K562 (cell line): ENCODE results near the gene ART1. TPM values are rescaled to one million over a fixed set of nuclear protein-coding genes. Genes with fewer than 3 reads are reported as not detected.

Experiments
- ATF1 ChIP-seq, 2 experiments: fragments of 450-650 bp in 1 of 2; IDR thresholded peaks; 2 replicates each; pipeline ENCODE4 v1.6.1; 2016; ENCODE audit warnings: missing compliant biosample characterization in 1 of 2, missing genetic modification characterization in 1 of 2
- BCLAF1 ChIP-seq, 2 experiments: fragments of 450-650 bp in 1 of 2; IDR thresholded peaks; 2 replicates each; pipeline ENCODE4 v1.6.1; 2011 to 2017; ENCODE audit warnings: low read depth in 2 of 2, antibody characterized with exemption in 1 of 2, borderline replicate concordance in 1 of 2, low read length in 1 of 2, mild to moderate bottlenecking in 1 of 2, mixed read lengths in 1 of 2; ENCODE audit not compliant: control insufficient read depth in 1 of 2
- BCOR ChIP-seq: fragments of 450-650 bp; IDR thresholded peaks from 2 replicates; pipeline ENCODE4 v1.6.1; 2016
- ELF4 ChIP-seq: fragments of 450-650 bp; formaldehyde crosslinking; IDR thresholded peaks from 2 replicates; pipeline ENCODE4 v1.4.0; 2022; ENCODE audit warnings: missing genetic modification characterization
- KHSRP ChIP-seq: fragments of 450-650 bp; IDR thresholded peaks from 2 replicates; pipeline ENCODE4 v1.6.1; 2017
- MAFG ChIP-seq: fragments of 450-650 bp; conservative IDR thresholded peaks from 2 replicates; pipeline ENCODE4 v1.6.1; 2016; ENCODE audit warnings: missing genetic modification characterization, missing compliant biosample characterization
- MLX ChIP-seq, 2 experiments: fragments of 450-650 bp in 1 of 2; sonication (generic) in 1 of 2; formaldehyde crosslinking; conservative IDR thresholded peaks; 2 replicates each; pipeline versions ENCODE4 v1.4.0 to v1.8.1; 2020 to 2022; ENCODE audit warnings: mild to moderate bottlenecking in 1 of 2, missing genetic modification reagents in 1 of 2
- TFAP4 ChIP-seq: sonication (generic); formaldehyde crosslinking; IDR thresholded peaks from 2 replicates; pipeline ENCODE4 v1.8.0; 2022; ENCODE audit warnings: missing genetic modification reagents, mild to moderate bottlenecking, moderate library complexity, borderline replicate concordance
- polyA plus RNA-seq, 8 experiments: library from polyadenylated mRNA; depleted of rRNA in 4 of 8; stranded (reverse) in 5 of 8; unstranded in 3 of 8; fragments of >200 nt; fragmentation: Nextera tagmentation in 2 of 8; fragmentation: Illumina TruSeq in 1 of 8; extraction: Ambion mirVana in 2 of 8; extraction: Trizol in 1 of 8; gene quantifications; 2 replicates each; pipeline versions ENCODE4 v1.2.1 to v1.2.3, GENCODE V29; 2011 to 2014; ENCODE audit warnings: inconsistent platforms in 1 of 8, missing spikeins in 1 of 8
- total RNA-seq, 7 experiments: library from RNA; depleted of rRNA in 6 of 7; stranded (reverse); fragments of >200 nt in 6 of 7; fragmentation: Illumina TruSeq in 2 of 7; extraction: Trizol in 2 of 7; gene quantifications; 2 replicates each; pipeline versions ENCODE4 v1.2.1 to v1.2.3, GENCODE V29; 2011 to 2021; ENCODE audit warnings: low replicate concordance in 1 of 7
- TF ChIP-seq, protein P1 (sequence below): IDR thresholded peaks from 2 replicates; pipeline ENCODE4 v1.6.1; 2011; ENCODE audit warnings: borderline replicate concordance, low read depth, mild to moderate bottlenecking, moderate library complexity, low read length; ENCODE audit not compliant: insufficient read depth, poor library complexity, severe bottlenecking
- TF ChIP-seq, protein P2 (sequence below), 2 experiments: fragments of 250-450 bp in 1 of 2; fragments of 450-650 bp in 1 of 2; sonication (Bioruptor Pico) in 1 of 2; IDR thresholded peaks; 2 replicates each; pipeline versions ENCODE4 v1.6.1 to v1.8.0; 2016 to 2021; ENCODE audit warnings: mild to moderate bottlenecking in 2 of 2, moderate library complexity in 2 of 2, missing compliant biosample characterization in 1 of 2, missing genetic modification characterization in 1 of 2

ART1 gene
- total and polyA plus RNA-seq, 9 of the 15 experiments (the other 6 are each of a cell fraction or from before 2014, with no cell fraction given): not detected

GRCh38 chr11:3614742-3615171 lies 30.2 kb upstream of the ART1 start (continued):
- TF ChIP-seq TFAP4 (CRISPR knock-in tag) (peak; percentile 48; the same call in 1 of the 2 replicates), MLX (CRISPR knock-in tag; conservative IDR thresholded peaks at IDR 0.05) (no peak), BCLAF1 (IDR thresholded peaks at IDR 0.05; ENCODE audit: borderline replicate concordance in 1 of 2, control insufficient read depth in 1 of 2, low read depth in 2 of 2, low read length in 1 of 2) (no peak), BCOR (0 out of 2 replicates have a peak, but pooled peaks have one; percentile 39), ELF4 (CRISPR knock-in tag) (no peak), MAFG (tag) (no peak), ATF1 (CRISPR knock-in tag; IDR thresholded peaks at IDR 0.05) (no peak), ATF1 (tag; IDR thresholded peaks at IDR 0.05) (no peak), KHSRP (no peak)
- TF ChIP-seq, protein P1, sequence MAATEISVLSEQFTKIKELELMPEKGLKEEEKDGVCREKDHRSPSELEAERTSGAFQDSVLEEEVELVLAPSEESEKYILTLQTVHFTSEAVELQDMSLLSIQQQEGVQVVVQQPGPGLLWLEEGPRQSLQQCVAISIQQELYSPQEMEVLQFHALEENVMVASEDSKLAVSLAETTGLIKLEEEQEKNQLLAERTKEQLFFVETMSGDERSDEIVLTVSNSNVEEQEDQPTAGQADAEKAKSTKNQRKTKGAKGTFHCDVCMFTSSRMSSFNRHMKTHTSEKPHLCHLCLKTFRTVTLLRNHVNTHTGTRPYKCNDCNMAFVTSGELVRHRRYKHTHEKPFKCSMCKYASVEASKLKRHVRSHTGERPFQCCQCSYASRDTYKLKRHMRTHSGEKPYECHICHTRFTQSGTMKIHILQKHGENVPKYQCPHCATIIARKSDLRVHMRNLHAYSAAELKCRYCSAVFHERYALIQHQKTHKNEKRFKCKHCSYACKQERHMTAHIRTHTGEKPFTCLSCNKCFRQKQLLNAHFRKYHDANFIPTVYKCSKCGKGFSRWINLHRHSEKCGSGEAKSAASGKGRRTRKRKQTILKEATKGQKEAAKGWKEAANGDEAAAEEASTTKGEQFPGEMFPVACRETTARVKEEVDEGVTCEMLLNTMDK: no peak
- TF ChIP-seq, protein P2, sequence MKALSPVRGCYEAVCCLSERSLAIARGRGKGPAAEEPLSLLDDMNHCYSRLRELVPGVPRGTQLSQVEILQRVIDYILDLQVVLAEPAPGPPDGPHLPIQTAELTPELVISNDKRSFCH (CRISPR knock-in tag; IDR thresholded peaks at IDR 0.05): no peak
- TF ChIP-seq, protein P2 (tag; IDR thresholded peaks at IDR 0.05): no peak
